HG02678 (cell line): ENCODE data around the gene DENND1A.
"Not testable (repeated sequence)": the region's sequence is repeated elsewhere in the genome, so short reads cannot be mapped to it uniquely, and the experiment has no call there.

Experiments
- ATAC-seq: cut with Tn5 transposase; IDR thresholded peaks from one replicate; pipeline ENCODE4 v1.9.1; 2021; ENCODE audit warnings: mild to moderate bottlenecking, moderate library complexity; ENCODE audit not compliant: unreplicated experiment

Gene DENND1A

DNA sequence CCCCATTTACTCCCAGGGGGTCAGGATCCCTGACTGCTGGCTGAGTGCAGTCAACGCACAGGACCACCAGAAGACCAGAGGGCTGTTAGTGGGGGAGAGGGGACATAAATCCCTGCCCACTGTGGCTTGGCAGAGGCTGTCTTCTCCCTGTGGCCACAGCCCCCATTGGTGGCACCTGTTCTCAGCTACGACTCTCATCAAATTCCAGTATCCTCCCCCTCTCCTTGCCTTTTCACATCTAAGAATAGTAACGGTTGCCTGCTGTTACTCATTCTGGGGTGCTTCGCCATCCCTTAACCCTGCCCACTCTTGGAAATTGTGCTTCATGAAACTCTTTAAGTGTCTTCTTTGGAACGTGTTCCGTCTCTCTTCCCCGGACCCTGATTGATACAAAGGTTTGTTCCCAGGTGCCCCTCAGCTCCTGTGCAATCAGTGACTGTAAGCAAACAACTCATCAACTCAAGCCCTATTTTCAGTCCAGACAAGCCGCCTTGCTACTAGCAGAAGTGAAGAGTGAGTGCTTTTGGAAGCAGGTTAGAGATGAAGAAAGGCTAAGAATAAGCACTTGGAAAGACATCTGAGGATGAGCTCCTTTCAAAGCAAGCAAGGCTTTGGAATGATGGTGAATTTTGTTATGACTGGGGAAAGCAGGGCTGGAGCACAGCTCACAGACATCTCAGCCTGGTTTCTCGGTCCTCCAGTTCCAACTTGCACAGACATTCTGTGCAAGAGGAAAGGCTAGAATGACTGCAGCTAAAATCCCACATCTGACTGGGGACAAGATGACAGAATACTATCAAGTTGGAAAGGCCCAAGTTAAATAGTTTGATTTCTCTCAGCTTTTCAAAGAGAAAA, 22.9 kb upstream of the DENND1A start:
- no peak for ATAC-seq

DNA sequence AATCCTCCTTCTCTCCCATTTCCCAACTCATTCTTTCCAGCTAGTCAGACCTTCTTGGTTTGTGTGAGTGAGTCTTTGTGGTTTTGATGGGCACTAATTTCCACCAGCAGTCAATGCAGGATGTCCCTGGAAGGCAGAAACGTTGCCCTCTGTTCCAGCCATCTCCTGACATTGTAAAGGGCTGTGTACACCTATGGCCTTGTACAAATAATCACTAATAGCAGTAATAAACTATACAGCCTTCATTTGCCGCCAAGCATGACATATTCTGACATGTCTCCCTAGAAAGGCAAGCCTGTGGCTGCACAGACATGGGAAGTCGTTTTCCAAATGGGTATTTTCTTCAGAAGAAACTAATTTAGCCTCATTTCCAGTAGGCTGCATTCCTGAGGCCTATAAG, 18.4 kb upstream of the DENND1A start:
- ATAC-seq, result no peak

DNA sequence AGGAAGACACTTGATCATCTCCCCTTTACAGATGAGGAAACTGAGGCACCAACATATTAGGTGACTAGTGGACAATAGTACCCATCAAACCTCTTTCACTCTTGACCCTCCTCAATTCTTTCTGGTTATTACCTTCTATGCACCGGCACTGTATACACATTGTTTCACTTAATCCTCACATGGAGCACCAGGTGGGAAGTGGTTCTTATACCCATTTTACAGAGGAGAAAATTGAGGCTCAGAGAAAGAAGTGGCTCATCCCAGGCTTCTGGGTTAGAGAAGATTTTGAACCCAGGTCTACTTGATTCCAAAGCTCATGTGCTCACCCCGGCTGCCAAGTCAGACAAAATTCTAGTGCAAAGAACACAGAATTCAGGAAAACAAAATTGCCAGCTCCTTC, 17.4 kb upstream of the DENND1A start:
- no peak for ATAC-seq

GRCh38 chr9:123946101-123946821, 16.3 kb upstream of the DENND1A start:
- no peak for ATAC-seq

DNA sequence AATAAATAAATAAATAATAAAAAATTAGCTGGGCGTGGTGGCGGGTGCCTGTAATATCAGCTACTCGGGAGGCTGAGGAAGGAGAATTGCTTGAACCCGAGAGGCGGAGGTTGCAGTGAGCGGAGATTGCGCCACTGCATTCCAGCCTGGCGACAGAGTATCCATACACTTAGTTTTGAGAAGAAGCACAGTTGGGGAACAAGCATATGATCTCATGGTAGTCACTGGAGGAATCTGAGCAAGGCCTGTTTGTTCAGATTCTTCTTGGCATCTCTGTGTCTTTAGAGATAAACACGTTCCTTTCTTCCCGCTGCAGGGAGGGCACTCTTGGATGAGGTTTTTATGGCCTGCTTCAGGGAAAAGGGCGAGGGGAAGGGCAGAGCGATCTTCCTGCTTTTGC, 15.6 kb upstream of the DENND1A start:
- no peak for ATAC-seq

DNA sequence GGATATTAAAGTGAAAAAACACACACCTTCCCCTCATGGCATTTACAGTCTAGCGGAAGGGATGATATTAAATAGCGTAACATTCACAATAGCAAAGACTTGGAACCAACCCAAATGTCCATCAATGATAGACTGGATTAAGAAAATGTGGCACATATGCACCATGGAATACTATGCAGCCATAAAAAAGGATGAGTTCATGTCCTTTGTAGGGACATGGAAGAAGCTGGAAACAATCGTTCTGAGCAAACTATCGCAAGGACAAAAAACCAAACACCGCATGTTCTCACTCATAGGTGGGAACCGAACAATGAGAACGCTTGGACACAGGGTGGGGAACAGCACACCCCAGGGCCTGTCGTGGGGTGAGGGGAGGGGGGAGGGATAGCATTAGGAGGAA, 14.5 kb upstream of the DENND1A start:
- not testable (repeated sequence) for ATAC-seq

- no peak for ATAC-seq
Observed at GRCh38 chr9:123943671-123944070, 13.7 kb upstream of the DENND1A start.

DNA sequence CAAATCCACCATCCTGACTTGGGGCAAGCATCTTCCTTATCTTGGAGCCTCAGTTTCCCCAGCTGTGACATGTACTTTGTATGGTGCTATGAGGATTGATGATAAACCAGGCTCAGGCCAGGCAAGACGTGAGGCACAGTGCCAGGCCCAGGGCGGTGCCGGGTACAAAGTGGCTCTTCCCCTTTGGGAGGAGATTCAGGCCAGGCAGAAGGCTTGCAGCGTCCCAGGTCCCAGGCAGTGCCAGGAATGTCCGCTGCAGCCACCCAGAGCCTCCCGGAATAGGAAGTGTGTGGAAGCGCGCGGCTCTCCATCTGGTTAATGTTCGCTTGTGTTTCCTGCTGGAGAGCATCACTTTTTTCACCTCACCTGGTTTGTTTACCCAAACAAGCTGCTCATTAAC, 12.6 kb upstream of the DENND1A start:
- no peak for ATAC-seq

GRCh38 chr9:123941524-123942070, 11.7 kb upstream of the DENND1A start:
- no peak for ATAC-seq

GRCh38 chr9:123940721-123941523, 11.0 kb upstream of the DENND1A start:
- ATAC-seq, result no peak

DNA sequence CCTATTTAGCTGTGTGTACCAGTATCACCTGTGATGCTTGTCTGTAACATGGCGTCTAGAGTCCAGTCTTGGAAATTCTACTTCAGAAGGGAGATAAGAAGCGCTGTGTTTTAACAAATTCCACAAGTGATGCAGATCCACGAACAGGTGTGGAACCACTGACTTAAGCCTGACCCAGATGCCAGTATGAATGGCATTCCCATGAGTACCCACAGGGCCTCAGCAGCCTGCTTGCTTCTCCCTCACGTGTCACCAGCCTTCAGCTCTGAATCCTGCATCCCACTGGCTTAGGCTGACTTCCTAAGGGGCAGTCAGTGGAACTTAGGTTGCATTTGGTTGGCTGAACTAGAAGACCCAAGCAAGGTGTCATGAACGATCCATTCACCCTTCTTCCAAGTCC, 8.5 kb upstream of the DENND1A start:
- no peak for ATAC-seq

DNA sequence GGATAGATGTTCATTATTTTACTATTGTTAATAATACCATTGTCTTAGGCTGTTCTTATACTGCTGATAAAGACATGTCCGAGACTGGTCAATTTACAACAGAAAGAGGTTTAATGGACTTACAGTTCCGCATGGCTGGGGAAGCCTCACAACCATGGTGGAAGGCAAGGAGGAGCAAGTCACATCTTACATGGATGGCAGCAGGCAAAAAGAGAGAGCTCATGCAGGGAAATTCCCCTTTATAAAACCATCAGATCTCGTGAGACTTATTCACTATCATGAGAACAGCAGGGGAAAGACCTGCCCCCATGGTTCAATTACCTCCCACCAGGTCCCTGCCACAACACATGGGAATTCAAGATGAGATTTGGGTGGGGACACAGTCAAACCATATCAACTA, 6.6 kb upstream of the DENND1A start:
- not testable (repeated sequence) for ATAC-seq

GRCh38 chr9:123933440-123934212, 3.7 kb upstream of the DENND1A start:
- no peak for ATAC-seq

GRCh38 chr9:123929177-123929869, 603 bp downstream of the DENND1A start:
- peak; percentile 21 for ATAC-seq

DNA sequence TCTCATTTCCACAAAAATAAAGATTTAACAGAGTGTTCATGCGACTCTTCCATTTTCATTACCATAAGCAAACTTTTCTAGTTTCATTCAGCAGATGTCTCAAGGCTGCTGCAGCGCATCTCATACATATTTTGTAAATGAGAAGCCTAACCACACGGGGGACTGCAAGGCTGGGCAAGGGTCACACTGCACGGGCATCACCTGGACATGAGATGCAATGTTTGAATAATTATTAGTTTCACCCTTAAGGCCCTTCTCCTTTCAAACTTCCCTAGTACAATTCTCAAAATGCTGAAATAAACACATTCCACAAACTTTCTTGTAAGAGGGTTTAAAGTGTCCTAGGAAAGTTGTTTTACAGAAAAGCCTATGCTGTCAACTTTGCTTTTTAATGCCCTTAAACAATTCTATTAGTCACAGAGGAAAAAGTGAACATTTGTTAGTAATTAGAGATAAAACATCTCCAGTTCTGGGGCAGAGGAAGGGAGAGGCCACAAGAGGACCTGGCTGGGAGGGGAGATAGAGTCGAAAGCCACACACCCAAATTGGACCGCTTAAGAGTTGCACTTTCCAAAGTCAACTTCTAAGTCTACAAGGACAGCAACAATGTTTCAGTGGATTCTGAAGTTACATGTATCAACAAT, 1.3 kb downstream of the DENND1A start:
- no peak for ATAC-seq

- no peak for ATAC-seq
Observed at GRCh38 chr9:123927625-123928532, 2.0 kb downstream of the DENND1A start.

DNA sequence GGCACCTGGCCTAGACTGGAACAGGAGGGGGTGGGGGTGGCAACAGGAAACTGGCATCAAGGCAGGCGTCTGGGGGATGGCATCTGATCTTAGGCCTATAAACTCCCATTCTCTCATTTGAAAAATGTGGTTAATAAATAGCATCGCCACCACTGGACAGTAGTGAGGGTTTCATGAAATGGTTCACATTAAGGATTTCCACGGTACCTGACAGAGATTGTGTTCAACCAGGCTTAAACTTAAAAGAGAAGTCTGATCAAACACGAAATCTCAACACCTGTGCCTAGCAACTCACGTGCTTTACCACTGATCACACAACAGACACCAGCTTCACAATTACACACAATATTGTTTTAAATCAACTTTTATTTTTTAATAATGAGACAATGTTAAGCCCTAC, 3.0 kb downstream of the DENND1A start:
- no peak for ATAC-seq

- ATAC-seq, result no peak
Observed at GRCh38 chr9:123925819-123926218, 4.1 kb downstream of the DENND1A start.
